Measurements from ENCODE around the gene KRTAP5-9.

GRCh38 chr11:71556018-71556417, 7.8 kb downstream of the KRTAP5-9 start:
- no peak for TF ChIP-seq POLR2A (IDR thresholded peaks at IDR 0.05)
- TF ChIP-seq, protein P1, sequence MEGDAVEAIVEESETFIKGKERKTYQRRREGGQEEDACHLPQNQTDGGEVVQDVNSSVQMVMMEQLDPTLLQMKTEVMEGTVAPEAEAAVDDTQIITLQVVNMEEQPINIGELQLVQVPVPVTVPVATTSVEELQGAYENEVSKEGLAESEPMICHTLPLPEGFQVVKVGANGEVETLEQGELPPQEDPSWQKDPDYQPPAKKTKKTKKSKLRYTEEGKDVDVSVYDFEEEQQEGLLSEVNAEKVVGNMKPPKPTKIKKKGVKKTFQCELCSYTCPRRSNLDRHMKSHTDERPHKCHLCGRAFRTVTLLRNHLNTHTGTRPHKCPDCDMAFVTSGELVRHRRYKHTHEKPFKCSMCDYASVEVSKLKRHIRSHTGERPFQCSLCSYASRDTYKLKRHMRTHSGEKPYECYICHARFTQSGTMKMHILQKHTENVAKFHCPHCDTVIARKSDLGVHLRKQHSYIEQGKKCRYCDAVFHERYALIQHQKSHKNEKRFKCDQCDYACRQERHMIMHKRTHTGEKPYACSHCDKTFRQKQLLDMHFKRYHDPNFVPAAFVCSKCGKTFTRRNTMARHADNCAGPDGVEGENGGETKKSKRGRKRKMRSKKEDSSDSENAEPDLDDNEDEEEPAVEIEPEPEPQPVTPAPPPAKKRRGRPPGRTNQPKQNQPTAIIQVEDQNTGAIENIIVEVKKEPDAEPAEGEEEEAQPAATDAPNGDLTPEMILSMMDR (IDR thresholded peaks at IDR 0.05), result no peak

Data from lower leg skin (tissue), 3 donors.